ENCODE data around the gene RIPK3. TPM values are rescaled to one million over a fixed set of nuclear protein-coding genes. Genes with fewer than 3 reads are reported as not detected.

Gene RIPK3
- total RNA-seq, 2 experiments from 2014 or later, result 5.9 to 6.5 TPM

DNA sequence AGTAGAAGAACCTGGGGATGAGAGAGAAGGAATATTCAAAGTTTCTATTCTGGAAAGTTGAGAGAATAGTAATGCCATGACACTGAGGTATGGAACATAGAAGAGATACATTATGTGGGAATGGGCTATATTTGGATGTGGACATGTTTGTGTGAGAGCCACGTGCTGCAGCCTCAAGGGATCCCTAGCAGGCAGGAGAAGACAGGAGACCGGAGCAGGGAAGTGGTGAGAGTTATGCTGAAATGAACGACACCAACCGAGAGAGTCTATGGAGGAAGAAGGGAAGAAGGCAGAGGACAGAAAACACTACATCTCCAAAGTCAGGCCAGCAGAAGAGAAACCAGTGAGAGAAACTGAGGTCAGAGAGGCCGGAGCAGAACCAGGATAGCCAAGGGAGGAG lies 10.0 kb upstream of the RIPK3 start:
- CTCF ChIA-PET, result interaction anchor here (1.0 to 1.3 kb wide), 5 partner anchors 9 to 36 kb away, joined by 3 to 4 read pairs (median 3); no protein-coding TSS in a partner anchor
- no peaks in the 10 kb centered on the region for H3K36me3 Mint-ChIP-seq (ENCODE audit: low read depth)
- POLR2A ChIA-PET, result no interaction called here
- peaks cover 3% of the 10 kb centered on the region for H3K4me1 Mint-ChIP-seq (ENCODE audit: low read depth)
- no peak overlapping the region for H3K4me3 Mint-ChIP-seq
- no peak overlapping the region for H3K27ac Mint-ChIP-seq
- TF ChIP-seq, protein P1, sequence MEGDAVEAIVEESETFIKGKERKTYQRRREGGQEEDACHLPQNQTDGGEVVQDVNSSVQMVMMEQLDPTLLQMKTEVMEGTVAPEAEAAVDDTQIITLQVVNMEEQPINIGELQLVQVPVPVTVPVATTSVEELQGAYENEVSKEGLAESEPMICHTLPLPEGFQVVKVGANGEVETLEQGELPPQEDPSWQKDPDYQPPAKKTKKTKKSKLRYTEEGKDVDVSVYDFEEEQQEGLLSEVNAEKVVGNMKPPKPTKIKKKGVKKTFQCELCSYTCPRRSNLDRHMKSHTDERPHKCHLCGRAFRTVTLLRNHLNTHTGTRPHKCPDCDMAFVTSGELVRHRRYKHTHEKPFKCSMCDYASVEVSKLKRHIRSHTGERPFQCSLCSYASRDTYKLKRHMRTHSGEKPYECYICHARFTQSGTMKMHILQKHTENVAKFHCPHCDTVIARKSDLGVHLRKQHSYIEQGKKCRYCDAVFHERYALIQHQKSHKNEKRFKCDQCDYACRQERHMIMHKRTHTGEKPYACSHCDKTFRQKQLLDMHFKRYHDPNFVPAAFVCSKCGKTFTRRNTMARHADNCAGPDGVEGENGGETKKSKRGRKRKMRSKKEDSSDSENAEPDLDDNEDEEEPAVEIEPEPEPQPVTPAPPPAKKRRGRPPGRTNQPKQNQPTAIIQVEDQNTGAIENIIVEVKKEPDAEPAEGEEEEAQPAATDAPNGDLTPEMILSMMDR (IDR thresholded peaks at IDR 0.05), result no peak
- intact Hi-C loops (cut with micrococcal nuclease), result no loop called here
- H3K27me3 Mint-ChIP-seq, result peaks cover 38% of the 10 kb centered on the region
- ATAC-seq (no peak), DNase-seq (no peak)
- no peaks in the 10 kb centered on the region for H3K9me3 Mint-ChIP-seq

DNA sequence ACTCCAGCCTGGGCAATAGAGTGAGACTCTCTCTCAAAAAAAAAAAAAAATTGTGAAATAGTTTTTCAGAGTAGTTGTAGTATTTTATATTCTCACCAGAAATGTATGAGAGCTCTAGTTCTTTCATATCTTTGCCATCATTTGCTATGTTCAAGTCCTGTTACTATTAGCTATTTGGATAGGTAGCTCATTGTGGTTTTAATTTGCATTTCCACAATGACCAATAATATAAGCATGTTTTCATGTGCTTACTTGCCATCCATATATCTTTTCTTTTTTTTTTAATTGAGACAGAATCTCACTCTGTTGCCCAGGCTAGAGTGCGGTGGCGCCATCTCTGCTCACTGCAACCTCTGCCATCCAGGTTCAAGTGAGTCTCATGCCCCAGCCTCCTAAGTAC lies 8.4 kb upstream of the RIPK3 start:
- H3K27me3 Mint-ChIP-seq, result peaks cover 31% of the 10 kb centered on the region
- H3K36me3 Mint-ChIP-seq (ENCODE audit: low read depth), result no peaks in the 10 kb centered on the region
- H3K9me3 Mint-ChIP-seq, result no peaks in the 10 kb centered on the region
- no peak overlapping the region for H3K27ac Mint-ChIP-seq
- no peak for ATAC-seq
- CTCF ChIA-PET, result interaction anchor here (1.0 to 5.7 kb wide), 2 partner anchors 8 to 15 kb away, joined by 3 to 70 read pairs; partner anchors contain the start of genes ADCY4 and RIPK3
- no peak for DNase-seq
- POLR2A ChIA-PET, result interaction anchor here (0.6 to 0.7 kb wide), 2 partner anchors 63 to 962 kb away, joined by 3 to 4 read pairs; no protein-coding TSS in a partner anchor
- intact Hi-C loops (cut with micrococcal nuclease), result no loop called here
- H3K4me1 Mint-ChIP-seq (ENCODE audit: low read depth), result no peaks in the 10 kb centered on the region
- TF ChIP-seq, protein P1 (IDR thresholded peaks at IDR 0.05), result no peak
- no peak overlapping the region for H3K4me3 Mint-ChIP-seq

DNA sequence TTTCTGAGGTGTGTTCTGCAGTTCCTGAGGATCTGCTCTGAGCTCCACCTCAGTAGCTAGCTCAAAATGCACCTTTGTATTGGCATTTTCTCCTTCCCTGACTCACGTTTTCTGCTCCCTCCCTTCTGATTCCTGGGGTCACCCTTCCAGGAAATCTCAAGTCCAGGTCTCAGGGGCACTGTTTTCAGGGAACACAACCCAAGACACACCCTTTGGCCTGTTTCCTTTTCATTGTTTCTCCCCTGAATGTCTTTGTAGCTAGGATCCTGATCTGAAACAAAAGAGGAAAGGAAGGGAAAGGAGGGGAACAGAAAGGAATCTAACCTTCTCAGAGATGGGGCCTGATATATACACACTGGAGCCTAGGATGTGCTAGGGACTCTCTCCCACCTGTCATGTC lies 7.3 kb upstream of the RIPK3 start:
- POLR2A ChIA-PET, result no interaction called here
- Mint-ChIP-seq H3K4me3 (no peak overlapping the region), H3K27ac (no peak overlapping the region), H3K27me3 (peaks cover 27% of the 10 kb centered on the region), H3K36me3 (ENCODE audit: low read depth) (no peaks in the 10 kb centered on the region), H3K9me3 (no peaks in the 10 kb centered on the region), H3K4me1 (ENCODE audit: low read depth) (no peaks in the 10 kb centered on the region)
- intact Hi-C loops (cut with micrococcal nuclease), result no loop called here
- CTCF ChIA-PET, result interaction anchor here (1.3 to 5.7 kb wide), 3 partner anchors 14 to 89 kb away, joined by 3 to 70 read pairs (median 8); partner anchors contain the start of gene ADCY4
- ATAC-seq, result no peak
- no peak for DNase-seq
- TF ChIP-seq, protein P1 (IDR thresholded peaks at IDR 0.05), result no peak

DNA sequence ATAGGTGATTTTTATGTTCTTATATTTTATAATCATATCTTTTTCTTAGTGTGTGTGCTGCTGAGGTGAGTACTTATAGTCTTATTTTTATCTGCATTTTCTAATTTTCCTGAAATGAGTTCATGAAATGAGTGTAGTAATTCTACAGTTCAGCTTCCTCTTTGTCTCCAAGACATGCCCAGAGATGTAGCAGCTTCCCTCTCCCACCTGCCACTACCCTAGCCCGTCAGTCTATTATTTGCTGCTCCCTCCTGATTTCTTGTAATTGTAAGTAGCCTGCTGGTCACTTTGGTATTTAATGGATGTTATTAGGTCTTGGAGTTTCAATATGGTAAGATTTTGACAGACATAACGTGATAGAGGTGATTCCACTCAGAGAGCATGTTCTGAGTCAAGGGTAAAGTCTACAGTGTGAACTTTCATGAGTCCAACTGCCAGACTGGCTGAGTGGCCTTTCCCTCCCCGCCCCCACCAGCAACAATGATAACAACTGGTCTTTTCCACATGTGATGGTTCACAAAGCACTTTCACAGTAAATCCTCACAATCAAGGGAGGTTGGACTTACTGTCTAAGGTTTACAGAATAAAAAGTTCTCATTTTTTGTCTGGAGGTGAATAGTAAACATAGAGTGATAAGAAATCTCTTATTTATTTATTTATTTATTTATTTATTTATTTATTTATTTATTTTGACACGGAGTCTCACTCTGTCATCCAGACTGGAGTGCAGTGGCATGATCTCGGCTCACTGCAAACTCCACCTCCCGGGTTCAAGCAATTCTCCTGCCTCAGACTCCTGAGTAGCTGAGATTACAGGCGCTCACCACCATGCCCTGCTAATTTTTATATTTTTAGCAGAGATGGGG lies 4.2 kb upstream of the RIPK3 start:
- intact Hi-C loops (cut with micrococcal nuclease), result no loop called here

More for the DNA sequence above, 4.2 kb upstream of the RIPK3 start:
- no peaks in the 10 kb centered on the region for H3K36me3 Mint-ChIP-seq (ENCODE audit: low read depth)
- ATAC-seq (no peak), DNase-seq (no peak)
- TF ChIP-seq, protein P1 (IDR thresholded peaks at IDR 0.05), result no peak
- ChIA-PET POLR2A (no interaction called here), CTCF (interaction anchor here (1.0 to 5.7 kb wide), 4 partner anchors 11 to 88 kb away, joined by 3 to 70 read pairs (median 4); partner anchors contain the start of gene ADCY4)
- H3K9me3 Mint-ChIP-seq, result no peaks in the 10 kb centered on the region
- H3K27me3 Mint-ChIP-seq, result peaks cover 13% of the 10 kb centered on the region
- H3K27ac Mint-ChIP-seq, result no peak overlapping the region
- no peak overlapping the region for H3K4me3 Mint-ChIP-seq
- H3K4me1 Mint-ChIP-seq (ENCODE audit: low read depth), result peaks cover under 1% of the 10 kb centered on the region
